IPS-NIHi11 (cell line): ENCODE results near the gene COPZ1.
A peak's percentile ranks its signal among the peaks of the same experiment; 100 is the strongest.
"Not testable (repeated sequence)": the region's sequence is repeated elsewhere in the genome, so short reads cannot be mapped to it uniquely, and the experiment has no call there.

ENCODE experiments used
- DNase-seq: peaks from one replicate; pipeline ENCODE4 v3.0.0; 2012; ENCODE audit warnings: mixed read lengths, low spot score

Gene COPZ1, protein sequence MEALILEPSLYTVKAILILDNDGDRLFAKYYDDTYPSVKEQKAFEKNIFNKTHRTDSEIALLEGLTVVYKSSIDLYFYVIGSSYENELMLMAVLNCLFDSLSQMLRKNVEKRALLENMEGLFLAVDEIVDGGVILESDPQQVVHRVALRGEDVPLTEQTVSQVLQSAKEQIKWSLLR

DNA sequence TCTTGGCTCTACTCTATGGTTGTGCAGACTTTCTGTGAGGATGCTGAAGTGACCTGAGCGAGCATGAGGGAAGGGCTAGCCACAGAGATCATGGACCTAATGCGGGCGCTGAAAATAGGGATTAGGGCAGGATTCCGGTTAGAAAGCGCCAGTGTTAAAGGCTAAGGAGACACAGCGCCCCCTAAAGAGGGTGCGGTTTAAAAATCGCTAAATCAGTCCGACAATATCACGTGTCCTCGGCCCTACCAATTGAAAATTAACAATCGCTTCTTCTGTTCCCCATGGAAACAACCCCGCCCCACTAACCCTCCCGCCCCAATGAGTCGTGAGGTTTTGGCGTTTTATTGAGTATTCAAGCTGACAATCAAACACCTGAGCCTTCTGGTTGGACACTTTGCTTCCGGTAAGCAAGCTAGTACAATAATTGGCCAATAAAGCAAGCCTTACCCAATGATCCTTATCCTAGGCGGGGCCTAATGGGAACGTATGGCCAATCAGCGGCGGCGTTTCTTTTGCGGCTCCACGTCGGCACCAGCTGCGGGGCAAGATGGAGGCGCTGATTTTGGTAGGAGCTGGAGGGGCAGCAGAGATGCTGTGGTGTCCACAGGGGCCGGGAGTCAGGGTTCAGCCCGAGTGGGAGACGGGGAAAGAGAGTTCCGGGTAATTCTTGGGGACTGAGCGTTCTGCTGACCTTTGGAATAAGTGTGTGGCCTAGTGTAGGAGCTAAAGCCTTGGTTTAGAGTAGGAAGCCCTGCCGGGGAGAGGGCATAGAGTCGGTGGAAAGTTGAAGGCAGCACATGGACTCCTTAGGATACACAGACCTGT lies at the start of gene COPZ1:
COPZ1 (plus strand) TSS at position 515 of the 825 bp plus-strand sequence; CDS start at position 548, 33 bp downstream.
- peak; percentile 95 for DNase-seq

DNA sequence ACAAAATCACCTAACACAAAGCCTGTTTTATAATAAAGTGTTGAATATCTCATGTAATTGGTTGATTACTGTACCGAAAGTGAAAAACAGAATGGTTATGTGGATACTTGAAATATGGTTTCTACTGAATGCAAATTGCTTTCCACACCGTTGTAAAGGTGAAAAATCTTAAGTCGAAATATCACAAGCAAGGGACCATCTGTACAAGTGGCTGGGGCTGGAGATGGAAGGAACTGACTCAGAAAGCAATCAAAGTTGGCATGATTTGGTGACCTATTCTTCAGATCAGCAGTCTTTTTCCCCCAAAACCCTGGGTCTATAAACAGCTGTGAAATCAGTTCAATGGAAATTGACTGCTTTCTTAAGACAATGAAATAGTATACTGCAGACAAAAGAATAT lies 48.6 kb upstream of the COPZ1 start:
- DNase-seq, result no peak

DNA sequence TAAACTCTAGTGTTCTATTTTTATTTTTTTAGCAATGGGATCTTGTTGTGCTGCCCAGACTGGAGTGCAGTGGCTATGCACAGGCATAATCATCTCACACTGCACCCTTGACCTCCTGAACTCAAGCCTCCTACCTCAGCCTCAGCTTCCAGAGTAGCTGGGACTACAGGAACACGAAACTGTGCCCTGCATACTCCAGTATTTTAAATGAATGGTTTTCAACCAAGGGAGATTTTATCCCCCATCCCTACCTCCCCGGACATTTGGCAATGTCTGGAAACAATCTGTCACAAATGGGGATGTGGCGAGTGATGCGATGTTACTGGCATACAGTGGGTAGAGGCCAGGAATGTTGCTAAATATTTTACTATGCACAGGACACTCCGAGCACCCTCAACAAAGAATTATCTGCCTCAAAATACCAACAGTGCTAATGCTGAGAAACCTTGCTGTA lies 47.1 kb upstream of the COPZ1 start:
- no peak for DNase-seq

DNA sequence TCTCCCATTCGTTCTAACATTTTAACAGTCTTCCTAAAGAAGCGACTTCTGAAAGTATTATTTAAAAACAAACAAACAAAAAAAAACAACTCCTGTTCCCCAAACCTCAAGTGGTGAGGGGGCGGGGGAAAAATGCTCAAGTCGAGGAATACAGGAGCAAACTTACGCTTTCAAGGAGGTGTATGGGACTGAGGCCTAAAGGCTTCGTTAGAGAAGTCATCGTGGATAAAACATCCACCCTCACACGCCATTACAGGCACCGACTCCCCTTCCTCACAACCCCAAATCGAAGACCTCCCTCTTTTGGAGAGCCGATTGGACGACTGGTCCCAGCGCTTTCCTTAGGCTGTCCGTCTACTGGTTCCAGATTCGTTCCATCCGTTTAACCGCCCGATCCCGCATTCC lies 45.7 kb upstream of the COPZ1 start:
- no peak for DNase-seq

DNA sequence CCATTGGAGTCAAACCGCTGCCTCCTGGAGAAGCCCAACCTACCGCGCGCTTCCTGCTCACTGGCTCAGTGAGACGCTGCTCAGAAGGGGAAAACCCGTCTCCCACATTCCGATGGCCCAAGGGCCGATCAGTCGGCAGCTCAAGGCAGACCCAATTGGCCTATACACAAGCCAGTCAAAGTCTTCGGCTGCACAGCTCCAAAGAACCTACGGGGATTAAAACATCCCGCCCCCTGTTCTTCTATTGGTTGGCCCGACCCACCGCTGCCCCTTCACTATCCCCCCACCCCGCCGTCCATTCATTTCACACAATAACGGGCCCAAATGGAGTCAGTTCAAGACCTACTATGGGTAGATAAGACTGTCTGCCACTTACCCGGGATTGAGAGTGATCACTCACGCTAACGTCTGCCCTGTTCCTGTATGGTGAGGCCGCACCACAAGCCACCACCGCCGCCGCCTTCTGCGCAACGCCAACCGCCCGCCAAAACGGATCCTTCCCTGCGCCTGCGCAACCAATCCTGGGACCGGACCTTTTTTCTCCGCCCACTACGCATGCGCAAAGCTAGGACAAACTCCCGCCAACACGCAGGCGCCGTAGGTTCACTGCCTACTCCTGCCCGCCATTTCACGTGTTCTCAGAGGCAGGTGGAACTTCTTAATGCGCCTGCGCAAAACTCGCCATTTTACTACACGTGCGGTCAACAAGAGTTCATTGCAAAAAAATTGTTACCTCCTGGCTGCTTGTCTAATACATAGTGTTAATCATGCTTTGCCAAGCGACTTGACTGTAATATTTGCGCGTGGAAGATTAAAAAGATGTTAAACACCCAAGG lies 45.1 kb upstream of the COPZ1 start, which contains the start of gene CBX5:
CBX5 (minus strand) TSS at position 491 of the 836 bp plus-strand sequence. CDS start 22,472 bp downstream, outside the sequence.
- DNase-seq, result peak; percentile 92

DNA sequence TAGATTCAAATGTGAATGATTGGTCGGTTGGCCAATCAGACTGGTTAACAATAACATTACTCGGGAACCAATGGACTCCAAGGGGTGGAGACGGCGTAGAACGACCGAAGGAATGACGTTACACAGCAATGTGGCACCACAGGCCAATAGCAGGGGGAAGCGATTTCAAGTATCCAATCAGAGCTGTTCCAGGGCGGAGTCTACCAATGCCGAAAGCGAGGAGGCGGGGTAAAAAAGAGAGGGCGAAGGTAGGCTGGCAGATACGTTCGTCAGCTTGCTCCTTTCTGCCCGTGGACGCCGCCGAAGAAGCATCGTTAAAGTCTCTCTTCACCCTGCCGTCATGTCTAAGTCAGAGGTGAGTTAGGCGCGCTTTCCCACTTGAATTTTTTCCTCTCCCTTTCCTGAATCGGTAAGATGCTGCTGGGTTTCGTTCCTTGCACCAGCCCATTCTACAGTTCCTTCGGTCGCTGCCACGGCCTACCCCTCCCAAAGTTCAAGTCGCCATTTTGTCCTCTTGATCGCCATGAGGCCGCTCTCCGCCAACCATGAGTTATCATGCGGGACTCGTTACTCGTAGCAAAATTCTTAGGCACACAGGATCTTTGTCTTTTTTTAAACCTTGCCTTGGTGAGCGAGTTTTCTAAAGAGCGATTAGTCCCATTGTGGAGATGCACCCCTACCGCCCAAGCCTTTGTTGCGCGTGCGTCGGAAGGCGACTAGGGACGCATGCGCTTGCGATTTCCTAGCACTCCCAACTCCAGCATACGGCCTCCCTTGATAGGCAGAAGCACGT lies 44.3 kb upstream of the COPZ1 start, which contains the start of gene HNRNPA1:
HNRNPA1 (plus strand) TSS at position 259 of the 793 bp plus-strand sequence; CDS start at position 341, 82 bp downstream.
- peak; percentile 89 for DNase-seq

DNA sequence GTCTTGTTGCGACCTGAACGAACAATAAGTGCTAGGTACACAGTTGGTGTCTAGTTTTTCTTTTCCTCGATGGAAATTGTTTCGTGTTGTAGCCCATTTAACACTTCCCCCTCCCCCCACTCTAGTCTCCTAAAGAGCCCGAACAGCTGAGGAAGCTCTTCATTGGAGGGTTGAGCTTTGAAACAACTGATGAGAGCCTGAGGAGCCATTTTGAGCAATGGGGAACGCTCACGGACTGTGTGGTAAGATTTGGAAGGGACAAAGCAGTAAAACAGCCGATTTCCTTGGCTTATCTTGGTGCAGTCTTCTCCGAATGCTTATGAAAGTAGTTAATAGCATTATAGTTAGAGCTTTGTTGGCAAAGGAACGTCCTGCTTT lies 43.7 kb upstream of the COPZ1 start:
- not testable (repeated sequence) for DNase-seq

DNA sequence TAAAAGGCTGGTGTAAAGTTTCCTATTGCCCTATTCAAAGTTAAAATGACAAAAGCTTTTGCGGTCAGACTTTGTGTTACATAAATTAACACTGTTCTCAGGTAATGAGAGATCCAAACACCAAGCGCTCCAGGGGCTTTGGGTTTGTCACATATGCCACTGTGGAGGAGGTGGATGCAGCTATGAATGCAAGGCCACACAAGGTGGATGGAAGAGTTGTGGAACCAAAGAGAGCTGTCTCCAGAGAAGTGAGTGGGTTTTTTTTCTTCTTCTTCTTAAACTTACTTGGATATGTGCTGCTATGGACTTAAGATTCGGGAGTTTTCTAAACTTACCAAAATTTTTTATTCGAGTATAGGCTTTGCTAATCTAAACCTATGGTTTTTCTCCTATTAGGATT lies 43.2 kb upstream of the COPZ1 start:
- not testable (repeated sequence) for DNase-seq

DNA sequence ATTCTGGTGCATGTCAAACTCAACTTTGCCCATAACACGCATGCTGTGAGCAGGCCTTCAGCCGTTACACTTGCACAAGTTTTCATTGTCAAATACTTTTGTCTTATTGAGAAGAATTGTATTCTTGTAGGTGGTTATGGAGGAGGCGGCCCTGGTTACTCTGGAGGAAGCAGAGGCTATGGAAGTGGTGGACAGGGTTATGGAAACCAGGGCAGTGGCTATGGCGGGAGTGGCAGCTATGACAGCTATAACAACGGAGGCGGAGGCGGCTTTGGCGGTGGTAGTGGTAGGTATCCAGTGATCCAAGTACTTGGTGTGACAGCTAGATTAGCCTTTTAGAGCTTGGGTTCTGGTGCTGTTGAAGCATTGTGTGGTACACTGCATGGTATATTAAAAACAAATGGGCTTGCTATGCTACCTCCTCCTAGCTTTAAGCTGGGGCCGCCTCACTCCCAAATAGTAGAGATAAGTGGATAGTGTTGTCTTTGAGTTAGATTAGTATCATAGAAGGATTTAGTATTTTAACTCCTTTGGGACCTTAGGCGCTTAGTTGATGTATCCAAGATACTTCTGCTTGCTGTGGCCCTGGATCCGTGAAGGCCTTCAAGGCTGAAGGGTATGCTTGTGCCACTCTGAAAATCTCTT lies 41.9 kb upstream of the COPZ1 start:
- DNase-seq, result no peak

DNA sequence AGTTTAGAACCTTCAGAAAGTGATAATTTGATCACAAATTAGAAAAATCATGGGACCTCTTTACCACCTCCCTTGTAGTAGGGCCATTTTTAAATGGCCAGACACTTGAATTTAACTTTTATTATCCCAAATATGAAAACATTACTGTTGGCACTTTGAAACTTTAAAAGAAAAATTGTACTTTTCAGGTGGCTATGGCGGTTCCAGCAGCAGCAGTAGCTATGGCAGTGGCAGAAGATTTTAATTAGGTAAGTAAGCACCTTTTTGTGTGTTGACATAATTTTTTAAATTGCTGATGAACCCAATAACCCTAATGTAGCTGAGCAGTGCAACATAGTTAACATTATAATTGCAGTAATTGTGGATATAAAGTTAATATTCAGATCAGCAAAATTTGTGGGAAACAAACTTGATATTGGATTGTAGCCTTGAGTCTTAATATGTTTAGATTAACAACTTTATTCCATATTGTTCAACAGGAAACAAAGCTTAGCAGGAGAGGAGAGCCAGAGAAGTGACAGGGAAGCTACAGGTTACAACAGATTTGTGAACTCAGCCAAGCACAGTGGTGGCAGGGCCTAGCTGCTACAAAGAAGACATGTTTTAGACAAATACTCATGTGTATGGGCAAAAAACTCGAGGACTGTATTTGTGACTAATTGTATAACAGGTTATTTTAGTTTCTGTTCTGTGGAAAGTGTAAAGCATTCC lies 40.7 kb upstream of the COPZ1 start:
- not testable (repeated sequence) for DNase-seq

DNA sequence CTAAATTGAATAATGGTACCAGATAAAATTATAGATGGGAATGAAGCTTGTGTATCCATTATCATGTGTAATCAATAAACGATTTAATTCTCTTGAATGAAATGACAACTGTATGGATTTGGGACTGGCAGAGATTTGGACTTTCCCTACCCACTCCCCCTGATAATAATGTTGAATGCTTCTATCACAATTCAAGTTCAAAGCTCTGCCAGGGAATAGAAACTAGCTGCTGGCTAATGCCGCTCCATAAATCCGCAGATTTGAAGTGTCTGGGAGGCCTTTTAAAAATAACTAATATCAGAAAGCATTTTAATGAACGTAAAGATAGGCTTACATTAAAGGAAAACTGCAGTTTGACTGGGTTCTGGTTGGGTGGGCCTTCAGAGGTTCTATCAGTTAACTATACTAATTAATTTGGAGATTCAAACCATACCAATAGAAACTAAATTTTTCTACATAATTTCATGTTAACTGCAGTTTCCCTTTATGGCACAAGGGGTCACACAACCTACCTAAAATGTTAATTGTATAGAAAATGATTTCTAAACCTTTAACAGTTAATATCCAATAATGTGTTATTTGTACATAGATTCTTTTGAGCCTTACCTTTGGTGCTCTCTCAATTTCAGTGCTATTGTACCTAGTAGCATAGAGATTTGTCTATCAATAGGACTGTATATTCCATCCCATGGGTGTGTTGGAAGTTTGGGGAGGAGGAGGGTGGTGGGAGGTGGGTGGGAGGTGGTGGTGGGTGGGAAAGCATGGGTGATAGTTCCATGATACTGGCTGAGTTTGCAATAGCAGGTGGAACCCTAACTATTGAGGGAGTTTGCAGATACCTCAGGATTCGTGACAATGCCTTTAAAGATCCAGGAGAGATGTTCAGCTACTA lies 39.5 kb upstream of the COPZ1 start:
- DNase-seq, result no peak

DNA sequence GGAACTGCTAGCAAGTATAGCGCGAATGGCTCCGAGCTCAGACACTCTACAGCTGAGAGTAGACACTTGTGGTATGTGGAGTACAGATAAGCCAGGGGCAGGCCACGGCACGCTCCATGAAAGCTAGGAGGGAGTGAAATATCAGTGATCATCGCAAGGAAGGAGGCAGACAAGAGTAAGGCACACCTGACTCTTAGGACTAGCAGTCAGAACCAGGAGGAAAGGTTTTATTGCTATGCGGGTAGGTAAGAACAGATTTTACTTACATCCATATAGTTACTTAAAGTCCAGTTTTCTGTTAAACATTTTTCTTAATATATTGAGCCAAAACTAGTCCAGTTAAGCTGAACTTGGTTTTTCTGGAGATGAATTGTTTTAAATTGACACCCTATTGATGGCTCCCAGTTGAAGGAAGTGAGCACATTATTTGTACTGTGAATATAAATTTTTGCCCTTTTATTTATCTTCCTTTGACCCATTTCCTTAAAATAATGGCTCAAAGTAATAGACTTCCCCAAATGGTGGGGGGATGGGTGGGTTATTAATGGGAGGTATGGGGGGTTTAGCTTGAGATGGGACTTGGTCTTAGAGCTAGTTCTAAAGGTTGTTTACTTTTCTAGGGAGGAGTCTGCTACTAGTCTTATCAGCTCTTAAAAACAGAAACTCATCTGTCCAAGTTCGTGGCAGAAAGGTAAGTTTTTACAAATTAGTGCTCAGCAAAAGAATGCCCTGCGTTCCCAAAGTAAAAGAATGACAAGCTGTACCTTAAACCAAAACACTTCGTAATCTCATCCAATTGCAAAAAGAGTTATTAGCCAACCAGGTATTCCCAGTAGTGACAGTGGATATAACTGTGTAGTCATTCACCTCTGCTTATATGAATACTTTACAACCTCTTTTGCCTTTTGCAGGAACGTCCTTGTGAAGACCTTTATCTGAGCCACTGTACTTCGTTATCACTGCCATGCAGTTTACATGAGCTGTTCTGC lies 38.6 kb upstream of the COPZ1 start:
- DNase-seq, result no peak

DNA sequence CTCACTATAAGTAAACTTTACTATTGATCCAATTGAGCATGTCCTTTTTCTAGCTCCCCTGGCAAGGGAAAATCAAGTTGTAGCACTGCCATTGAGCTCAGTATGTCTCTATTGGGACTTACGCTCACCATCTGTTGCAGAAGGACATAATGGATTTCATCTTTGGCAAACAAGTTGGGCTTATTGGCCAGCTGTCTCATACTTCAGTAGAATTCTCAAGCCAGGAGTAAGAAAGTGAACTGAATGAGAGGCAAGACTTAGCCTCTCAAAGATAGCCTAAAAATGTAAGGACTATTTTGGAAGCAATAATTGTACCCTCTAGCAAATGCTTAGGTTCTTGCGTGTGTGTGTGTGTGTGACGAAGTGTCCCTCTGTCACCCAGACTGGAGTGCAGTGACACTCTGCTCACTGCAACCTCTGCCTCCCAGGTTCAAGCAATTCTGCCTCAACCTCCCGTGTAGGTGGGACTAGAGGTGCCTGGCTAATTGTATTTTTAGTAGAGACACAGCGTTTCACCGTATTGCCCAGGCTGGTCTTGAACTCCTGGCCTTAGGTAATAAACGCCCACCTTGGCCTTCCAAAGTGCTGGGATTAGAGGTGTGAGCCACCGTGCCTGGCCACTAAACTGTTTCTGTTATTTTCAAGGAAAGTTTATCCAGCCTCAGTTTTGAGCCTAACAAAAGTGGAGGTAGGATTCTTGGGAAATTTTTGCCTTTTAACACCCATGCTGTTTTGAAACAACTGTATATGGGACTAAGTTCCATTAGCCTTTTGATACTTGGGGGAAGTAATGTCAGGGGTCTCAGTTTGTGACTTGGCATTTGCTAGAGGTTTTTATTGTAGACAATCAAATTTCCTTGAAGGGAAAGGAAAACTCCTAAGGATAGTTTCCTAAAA lies 37.4 kb upstream of the COPZ1 start:
- no peak for DNase-seq

DNA sequence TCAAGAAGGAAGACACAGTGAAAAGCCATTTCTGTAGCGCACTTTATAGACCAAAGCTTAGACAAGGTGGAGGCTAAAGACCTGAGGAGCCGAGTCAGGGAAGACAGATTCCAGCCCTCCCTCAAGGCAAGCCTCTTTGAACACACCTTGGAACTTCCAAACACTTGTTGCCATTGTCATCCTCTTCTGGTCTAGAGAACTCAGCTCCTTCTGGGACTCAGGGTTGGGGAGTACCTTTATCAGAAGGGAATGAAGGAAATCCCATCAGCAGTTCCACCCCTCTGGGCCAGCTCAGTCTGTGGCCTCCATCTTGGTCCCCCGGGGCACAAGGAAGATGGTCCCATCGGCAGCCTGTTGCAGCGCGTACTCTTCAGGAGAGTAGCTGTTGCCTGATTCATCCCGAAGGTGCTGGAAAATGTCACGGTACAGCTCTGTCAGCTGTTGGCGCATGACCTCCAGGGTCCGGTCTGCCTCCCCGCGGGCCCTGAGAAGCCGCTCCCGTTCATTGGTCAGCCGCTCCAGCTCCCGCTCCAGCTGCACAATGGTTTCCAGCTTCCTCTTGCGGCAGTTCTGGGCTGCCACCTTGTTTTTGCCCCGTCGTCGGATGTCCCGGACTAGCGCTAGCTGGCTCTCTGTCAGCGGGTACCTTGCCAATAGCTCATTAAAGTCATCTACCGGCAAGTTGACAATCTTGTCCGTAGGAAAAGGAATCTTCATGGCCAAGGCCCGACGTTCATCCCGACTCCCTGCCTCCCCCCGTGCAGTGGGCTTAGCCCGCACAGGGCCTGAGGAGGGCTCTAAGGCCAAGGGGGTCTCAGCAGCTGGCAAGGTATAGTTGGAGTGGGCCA lies 32.6 kb upstream of the COPZ1 start:
- no peak for DNase-seq

DNA sequence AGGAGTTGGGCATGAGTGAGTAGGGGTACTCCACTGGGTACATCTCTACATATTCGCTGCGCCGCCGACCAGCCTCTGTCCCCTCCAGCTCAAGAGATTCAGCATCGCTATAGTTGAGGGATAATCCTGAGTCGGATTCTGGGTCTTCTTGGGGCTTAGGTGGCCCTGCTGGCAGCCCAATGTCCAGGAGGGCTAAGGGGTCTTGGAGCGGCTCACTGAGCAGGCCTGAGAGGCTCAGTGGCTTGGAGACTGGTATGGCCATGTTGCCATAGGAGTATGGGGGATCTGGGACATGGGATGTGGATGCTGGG lies 32.0 kb upstream of the COPZ1 start:
- no peak for DNase-seq
